Measurements from ENCODE around the gene RNF213.

RNF213 gene

DNA sequence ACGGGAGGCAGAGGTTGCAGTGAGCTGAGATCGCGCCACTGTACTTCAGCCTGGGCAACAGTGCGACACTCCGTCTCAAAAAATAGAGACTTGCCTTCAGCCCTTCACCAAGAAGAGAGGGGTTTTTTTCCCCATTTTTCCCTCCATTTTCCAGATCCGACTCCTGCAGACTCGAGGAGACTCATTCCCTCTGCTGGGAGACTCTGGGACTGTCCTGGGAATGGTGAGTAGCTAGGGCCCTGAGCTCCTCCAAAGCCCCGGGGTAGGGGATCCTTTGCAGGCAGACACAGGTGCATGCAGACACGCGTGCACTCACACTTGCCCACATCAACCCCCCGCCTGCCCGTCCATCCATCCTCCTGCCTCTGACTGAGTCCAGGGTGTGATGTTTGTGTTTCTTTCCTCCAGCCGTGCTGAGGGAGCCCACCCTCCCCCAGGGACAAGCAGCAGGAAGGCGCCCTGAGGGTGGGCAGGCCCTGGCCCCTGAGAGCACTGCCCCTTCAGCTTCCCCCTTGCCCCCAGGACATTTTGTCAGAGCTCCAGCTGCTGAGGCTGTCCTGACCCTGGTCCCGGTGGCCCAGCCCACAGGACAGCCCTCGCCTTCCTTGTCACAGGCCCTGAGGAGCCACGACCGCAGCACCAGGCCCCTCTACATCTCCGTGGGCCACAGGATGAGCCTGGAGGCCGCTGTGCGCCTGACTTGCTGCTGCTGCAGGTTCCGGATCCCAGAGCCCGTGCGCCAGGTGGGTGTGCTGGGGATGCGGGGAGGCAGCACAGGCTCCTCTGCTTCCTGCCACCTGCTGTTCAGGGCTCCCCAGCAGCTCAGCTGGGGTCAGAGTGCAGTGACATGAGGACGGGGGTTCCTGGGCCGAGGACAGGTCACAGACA, 164.5 kb downstream of the RNF213 start:
- H3K4me3 ChIP-seq (ENCODE audit: low read depth, low read length) = no peak overlapping the region
- TF ChIP-seq, protein P1, sequence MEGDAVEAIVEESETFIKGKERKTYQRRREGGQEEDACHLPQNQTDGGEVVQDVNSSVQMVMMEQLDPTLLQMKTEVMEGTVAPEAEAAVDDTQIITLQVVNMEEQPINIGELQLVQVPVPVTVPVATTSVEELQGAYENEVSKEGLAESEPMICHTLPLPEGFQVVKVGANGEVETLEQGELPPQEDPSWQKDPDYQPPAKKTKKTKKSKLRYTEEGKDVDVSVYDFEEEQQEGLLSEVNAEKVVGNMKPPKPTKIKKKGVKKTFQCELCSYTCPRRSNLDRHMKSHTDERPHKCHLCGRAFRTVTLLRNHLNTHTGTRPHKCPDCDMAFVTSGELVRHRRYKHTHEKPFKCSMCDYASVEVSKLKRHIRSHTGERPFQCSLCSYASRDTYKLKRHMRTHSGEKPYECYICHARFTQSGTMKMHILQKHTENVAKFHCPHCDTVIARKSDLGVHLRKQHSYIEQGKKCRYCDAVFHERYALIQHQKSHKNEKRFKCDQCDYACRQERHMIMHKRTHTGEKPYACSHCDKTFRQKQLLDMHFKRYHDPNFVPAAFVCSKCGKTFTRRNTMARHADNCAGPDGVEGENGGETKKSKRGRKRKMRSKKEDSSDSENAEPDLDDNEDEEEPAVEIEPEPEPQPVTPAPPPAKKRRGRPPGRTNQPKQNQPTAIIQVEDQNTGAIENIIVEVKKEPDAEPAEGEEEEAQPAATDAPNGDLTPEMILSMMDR (IDR thresholded peaks at IDR 0.05; ENCODE audit: borderline replicate concordance, insufficient read depth, low read depth, low read length) = no peak

DNA sequence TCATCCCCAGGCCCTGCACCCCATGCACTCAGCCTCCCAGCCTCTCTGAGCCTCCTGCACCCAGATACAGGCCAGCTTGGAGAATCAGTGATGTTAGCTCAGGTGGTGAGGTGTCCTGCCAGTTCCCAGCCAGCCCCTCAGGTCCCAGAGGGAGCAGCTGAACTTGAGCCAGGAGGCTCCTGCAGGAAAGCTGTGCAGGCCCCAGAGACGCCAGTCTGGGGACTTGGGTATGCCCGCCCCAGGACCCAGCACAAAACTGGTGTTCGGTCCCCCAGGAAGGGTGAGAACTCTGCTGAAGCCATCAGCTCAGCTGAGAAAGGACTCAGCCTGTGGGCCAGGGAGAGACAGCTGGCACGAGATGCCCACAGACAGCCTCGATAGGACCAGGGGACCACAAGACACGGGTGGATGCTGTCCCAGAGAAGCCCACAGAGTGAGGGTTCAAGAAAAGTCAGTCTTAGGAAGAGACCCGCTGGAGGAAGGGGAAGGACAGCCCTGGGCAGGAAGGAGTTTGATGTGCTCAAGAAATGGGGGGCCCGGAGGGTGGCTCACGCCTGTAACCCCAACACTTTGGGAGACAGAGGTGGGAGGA, 165.3 kb downstream of the RNF213 start:
- H3K4me3 ChIP-seq (ENCODE audit: low read depth, low read length) = no peak overlapping the region
- TF ChIP-seq, protein P1 (IDR thresholded peaks at IDR 0.05; ENCODE audit: borderline replicate concordance, insufficient read depth, low read depth, low read length) = no peak

DNA sequence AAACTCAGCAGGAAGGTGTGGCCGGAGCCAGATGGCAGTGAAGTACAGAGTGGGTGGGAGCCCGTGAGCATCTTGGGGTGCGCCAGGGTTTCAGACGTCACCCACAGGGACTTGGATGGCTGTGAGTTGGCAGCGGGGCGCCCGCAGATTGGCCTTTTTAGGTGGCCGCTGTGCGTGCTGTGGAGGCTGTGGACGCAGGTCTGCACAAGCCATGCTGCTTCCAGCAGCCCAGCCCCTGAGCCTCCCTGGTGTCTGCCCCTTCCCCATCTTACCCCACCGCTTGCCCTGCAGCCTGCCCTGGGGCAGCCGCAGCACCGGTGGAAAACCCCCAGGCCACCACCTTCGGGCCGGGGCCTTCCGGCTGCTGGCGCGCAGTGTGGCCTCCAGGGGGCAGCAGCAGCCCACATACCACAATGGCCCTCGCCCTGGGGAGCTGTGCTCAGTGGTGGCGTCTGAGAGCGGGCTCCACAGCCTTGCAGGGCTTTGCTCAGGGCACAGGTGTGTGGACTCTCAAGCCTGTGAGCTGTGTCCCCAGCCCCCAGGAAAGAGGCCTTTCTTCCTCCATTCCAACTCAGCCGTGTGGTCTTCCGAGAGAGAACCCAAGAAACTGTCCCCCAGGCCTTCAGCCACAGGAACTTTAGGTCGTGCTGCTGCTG, 166.1 kb downstream of the RNF213 start:
- TF ChIP-seq, protein P1 (IDR thresholded peaks at IDR 0.05; ENCODE audit: borderline replicate concordance, insufficient read depth, low read depth, low read length) = peak; percentile 97
- no peak overlapping the region for H3K4me3 ChIP-seq (ENCODE audit: low read depth, low read length)

DNA sequence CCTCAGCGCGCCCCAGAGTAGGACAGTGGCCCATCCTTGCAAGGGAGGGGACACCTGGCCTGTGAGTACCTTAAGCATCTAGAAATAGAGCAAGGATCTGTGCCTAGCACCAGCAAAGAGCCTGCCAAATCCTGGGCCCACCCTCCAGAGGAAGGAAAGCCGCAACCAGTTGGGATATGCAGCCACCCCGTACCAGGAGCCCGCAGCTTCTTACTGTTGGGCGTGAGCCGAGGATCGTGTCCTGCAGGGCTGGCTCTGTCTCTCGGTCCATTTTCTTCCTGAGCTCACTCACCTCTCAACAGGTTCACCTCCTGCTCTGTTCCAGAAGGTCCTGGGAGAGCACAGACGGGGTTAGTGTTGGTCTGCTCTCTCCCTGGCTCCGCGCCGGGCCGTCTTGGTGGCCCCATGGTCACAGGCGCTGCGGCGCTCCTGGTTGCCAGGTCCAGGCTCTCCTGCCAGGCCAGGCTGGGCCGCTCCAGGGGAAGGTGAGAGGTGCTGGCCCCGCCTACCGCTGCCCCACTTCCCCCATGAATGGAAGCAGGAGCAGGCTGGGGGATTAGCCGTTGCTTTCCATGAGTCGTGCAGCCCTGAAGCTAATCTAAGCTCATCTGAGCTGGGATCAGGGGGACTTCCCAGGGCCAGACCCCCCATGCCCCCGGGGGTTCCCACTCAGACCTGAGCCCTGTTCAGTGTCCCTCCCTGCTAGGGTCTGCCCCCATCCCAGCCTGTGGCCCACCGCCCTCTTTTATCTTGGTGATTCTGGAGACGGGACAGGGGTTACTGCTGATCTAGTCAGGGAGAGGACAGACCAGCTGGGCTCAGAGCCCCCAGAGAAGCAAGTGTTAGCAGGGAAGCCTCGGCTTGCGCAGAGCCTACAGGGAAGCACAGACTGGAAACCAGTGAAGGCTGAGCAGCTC, 167.0 kb downstream of the RNF213 start:
- no peak overlapping the region for H3K4me3 ChIP-seq (ENCODE audit: low read depth, low read length)
- TF ChIP-seq, protein P1 (IDR thresholded peaks at IDR 0.05; ENCODE audit: borderline replicate concordance, insufficient read depth, low read depth, low read length) = no peak

DNA sequence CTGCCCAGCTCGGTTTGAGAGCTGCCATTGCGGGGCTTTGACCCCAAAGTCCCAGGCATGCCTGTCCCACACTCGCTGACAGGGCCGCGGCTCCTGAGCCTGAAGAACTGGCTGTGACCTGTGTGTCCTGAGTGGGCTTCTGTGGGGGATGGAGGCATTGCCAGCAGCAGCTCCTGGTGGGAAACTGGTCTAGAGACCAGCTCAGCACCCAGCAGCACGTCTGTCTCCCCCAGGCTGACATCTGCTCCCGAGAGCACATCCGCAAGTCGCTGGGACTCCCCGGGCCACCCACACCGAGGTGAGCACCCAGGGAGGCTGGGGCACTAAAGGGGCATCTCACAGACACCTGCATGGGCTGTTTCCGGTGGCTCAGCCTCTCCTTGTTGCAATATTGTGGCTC, 167.7 kb downstream of the RNF213 start:
- H3K4me3 ChIP-seq (ENCODE audit: low read depth, low read length) = no peak overlapping the region
- TF ChIP-seq, protein P1 (IDR thresholded peaks at IDR 0.05; ENCODE audit: borderline replicate concordance, insufficient read depth, low read depth, low read length) = no peak

DNA sequence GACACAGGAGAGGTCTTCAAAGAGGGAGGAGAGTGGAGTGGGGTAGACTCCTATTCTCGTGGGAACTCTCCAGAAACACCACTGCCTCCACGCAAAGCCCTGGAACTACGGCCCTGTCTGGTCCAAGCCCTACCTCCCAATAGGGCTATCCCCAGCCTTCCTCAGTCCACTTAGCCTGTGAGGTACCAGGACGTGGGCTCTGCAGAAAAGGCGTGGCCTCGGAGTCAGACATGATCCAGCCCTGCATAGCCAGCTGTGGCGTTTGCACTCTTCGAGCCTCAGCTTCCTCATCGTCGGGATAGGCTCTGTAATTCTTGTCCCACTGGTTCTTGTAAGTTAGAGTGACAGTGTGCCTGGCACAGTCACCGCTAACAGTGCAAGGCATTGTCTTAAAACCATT, 168.1 kb downstream of the RNF213 start:
- TF ChIP-seq, protein P1 (IDR thresholded peaks at IDR 0.05; ENCODE audit: borderline replicate concordance, insufficient read depth, low read depth, low read length) = no peak
- no peak overlapping the region for H3K4me3 ChIP-seq (ENCODE audit: low read depth, low read length)

Data from GM12875 (cell line).